ENCODE measurements around the gene CD247. TPM values are rescaled to one million over a fixed set of nuclear protein-coding genes. Genes with fewer than 3 reads are reported as not detected.

The CD247 gene
- total RNA-seq, 4 donors from 2014 or later, result 1.3 to 3.1 (median 1.4) TPM

DNA sequence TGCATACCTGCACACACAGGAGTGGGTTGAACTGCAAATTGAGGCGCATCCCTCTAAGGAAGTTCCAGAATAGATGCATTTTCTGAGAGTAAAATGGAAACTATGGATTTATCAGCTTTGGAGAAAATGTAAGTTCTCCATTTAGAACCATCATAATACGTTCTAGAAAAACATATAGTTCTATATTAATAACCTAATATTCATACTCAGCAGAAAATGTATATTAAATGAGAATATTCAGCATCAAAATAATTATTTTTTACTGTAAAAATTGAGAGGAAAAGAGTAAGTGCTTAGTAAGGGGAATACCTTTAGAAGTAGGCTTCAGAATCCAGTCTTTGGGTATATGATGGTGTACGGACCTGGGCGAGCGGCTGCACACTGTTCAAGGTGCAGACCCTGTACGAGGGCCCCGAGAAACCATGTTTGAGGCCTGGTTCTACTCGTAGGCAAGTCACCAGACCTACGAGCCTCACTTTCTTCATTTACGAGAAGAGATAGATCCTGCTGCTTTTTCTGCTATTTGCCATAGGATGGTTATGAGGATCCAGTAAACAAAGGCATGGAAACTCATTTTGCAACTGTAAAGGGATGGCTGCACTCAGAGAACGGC lies 6.8 kb downstream of the CD247 start:
- WGBS, 2 donors, result 86% methylated on average over 11 of the region's 11 CpGs
- H3K27me3 ChIP-seq, result no peaks in the 10 kb centered on the region
- TF ChIP-seq POLR2A (IDR thresholded peaks at IDR 0.05), result no peak
- TF ChIP-seq, protein P1, sequence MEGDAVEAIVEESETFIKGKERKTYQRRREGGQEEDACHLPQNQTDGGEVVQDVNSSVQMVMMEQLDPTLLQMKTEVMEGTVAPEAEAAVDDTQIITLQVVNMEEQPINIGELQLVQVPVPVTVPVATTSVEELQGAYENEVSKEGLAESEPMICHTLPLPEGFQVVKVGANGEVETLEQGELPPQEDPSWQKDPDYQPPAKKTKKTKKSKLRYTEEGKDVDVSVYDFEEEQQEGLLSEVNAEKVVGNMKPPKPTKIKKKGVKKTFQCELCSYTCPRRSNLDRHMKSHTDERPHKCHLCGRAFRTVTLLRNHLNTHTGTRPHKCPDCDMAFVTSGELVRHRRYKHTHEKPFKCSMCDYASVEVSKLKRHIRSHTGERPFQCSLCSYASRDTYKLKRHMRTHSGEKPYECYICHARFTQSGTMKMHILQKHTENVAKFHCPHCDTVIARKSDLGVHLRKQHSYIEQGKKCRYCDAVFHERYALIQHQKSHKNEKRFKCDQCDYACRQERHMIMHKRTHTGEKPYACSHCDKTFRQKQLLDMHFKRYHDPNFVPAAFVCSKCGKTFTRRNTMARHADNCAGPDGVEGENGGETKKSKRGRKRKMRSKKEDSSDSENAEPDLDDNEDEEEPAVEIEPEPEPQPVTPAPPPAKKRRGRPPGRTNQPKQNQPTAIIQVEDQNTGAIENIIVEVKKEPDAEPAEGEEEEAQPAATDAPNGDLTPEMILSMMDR (IDR thresholded peaks at IDR 0.05), result no peak
- intact Hi-C loops (cut with DNase I), result no loop called here
- no peaks in the 10 kb centered on the region for H3K9me3 ChIP-seq
- no peaks in the 10 kb centered on the region for H3K4me1 ChIP-seq
- H3K36me3 ChIP-seq, result no peaks in the 10 kb centered on the region
- H3K4me3 ChIP-seq (replicated peaks in 1 of 3), result no peak overlapping the region
- H3K27ac ChIP-seq, result no peak overlapping the region
- DNase-seq, result no peak

DNA sequence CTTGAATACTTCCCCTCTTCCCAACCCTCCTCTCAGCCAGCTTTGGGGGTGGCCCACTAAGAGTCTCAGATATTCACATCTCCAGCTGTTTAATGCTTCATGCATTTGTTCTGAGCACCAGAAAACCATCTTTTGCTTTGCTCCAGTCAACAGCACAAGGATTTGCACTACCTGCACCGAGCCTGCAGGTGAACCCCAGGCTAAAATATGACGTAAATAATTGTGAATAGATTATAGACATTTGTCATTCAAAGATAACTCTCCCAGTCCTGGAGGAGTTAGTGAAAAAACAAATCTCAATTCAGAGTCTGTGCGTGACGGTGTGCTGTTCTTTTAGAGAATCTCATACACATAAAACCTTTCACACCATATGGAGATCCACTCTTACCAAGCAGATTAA lies 7.4 kb downstream of the CD247 start:
- Histone ChIP-seq H3K4me3 (replicated peaks in 1 of 3) (no peak overlapping the region), H3K27me3 (no peaks in the 10 kb centered on the region), H3K9me3 (no peaks in the 10 kb centered on the region), H3K36me3 (no peaks in the 10 kb centered on the region), H3K27ac (no peak overlapping the region), H3K4me1 (no peaks in the 10 kb centered on the region)
- TF ChIP-seq, protein P1 (IDR thresholded peaks at IDR 0.05), result no peak
- no peak for TF ChIP-seq POLR2A (IDR thresholded peaks at IDR 0.05)
- intact Hi-C loops (cut with DNase I), result no loop called here
- WGBS, 2 donors, result 91 to 95% methylated on average over 4 of the region's 4 CpGs
- DNase-seq, result no peak

DNA sequence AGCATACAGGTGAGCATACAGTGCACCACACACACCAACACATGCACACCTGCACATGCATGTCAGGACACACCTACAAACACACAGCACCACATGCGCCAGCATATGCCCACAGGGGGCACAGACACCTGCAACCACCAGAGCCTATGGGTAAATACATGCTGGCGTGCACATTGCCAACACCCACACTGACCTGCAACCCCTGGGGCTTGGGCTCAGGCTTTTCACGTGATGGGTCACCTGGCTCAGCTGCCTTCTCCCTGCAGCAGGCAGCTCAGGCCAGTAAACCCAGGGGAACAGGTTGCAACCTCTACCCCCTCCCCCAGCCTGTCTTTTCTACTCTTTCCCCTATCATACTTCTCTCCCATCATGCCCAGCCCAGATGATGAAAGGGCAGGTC lies 8.1 kb downstream of the CD247 start:
- Histone ChIP-seq H3K27ac (no peak overlapping the region), H3K4me1 (no peaks in the 10 kb centered on the region), H3K27me3 (no peaks in the 10 kb centered on the region), H3K36me3 (no peaks in the 10 kb centered on the region), H3K9me3 (no peaks in the 10 kb centered on the region), H3K4me3 (replicated peaks in 1 of 3) (no peak overlapping the region)
- intact Hi-C loops (cut with DNase I), result no loop called here
- DNase-seq, result no peak
- no peak for TF ChIP-seq POLR2A (IDR thresholded peaks at IDR 0.05)
- TF ChIP-seq, protein P1 (IDR thresholded peaks at IDR 0.05), result no peak
- WGBS, 2 donors, result 92 to 93% methylated on average over 2 to 3 of the region's 3 CpGs

DNA sequence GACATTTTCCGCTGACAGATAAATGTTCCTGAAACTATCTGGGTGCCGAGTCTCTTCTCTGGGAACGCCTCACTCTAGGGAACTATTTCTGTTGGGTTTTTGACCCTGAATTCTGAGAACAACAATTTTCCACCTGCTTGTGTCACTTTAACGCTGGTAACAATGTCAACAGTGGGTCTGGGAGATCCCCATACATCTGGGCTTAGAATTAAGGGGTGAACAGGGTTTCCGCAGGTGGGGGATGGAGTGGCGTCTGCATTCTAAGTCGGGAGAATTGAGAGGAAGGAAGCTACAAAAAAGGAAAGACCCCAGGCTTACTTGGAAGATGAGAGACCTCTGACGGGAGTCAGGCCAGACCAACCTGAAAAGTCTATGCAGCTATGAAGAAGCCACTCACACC lies 8.7 kb downstream of the CD247 start:
- 81 to 83% methylated on average over 8 of the region's 8 CpGs for WGBS, 2 donors
- intact Hi-C loops (cut with DNase I), result no loop called here
- no peak overlapping the region for H3K4me3 ChIP-seq (replicated peaks in 1 of 3)
- no peaks in the 10 kb centered on the region for H3K36me3 ChIP-seq
- H3K9me3 ChIP-seq, result no peaks in the 10 kb centered on the region
- H3K27me3 ChIP-seq, result no peaks in the 10 kb centered on the region
- DNase-seq, result no peak
- TF ChIP-seq, protein P1 (IDR thresholded peaks at IDR 0.05), result no peak
- TF ChIP-seq POLR2A (IDR thresholded peaks at IDR 0.05), result no peak
- H3K27ac ChIP-seq, result no peak overlapping the region
- no peaks in the 10 kb centered on the region for H3K4me1 ChIP-seq

DNA sequence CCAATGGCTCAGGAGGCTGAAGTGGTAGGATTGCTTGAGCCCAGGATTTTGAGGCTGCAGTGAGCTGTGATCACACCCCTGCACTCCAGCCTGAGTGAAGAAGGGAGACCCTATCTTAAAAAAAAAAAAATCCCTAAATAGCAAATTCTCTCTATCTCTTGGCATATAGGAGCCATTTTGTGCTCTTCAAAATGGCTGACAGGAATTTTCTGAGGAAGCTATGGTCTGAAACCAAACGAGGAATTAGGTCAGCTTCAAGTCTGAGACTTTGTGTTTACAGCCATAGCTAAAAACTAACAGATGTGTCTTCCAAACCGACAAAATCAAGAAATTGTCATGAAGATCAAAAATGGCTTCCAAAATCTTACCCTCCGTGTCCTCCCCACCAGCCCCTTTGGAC lies 10.6 kb downstream of the CD247 start:
- TF ChIP-seq, protein P1 (IDR thresholded peaks at IDR 0.05), result no peak
- no peak for TF ChIP-seq POLR2A (IDR thresholded peaks at IDR 0.05)
- Histone ChIP-seq H3K9me3 (no peaks in the 10 kb centered on the region), H3K27me3 (no peaks in the 10 kb centered on the region), H3K4me3 (replicated peaks in 1 of 3) (no peak overlapping the region), H3K36me3 (no peaks in the 10 kb centered on the region), H3K4me1 (no peaks in the 10 kb centered on the region), H3K27ac (no peak overlapping the region)
- WGBS, 2 donors, result 88 to 90% methylated on average over 3 of the region's 3 CpGs
- DNase-seq, result no peak
- intact Hi-C loops (cut with DNase I), result no loop called here

Measured in thyroid gland (tissue), 4 donors.